ENCODE results near the gene CTSS. TPM values are rescaled to one million over a fixed set of nuclear protein-coding genes. Genes with fewer than 3 reads are reported as not detected.
"Not testable (repeated sequence)": the region's sequence is repeated elsewhere in the genome, so short reads cannot be mapped to it uniquely, and the experiment has no call there.

CTSS gene
- total and polyA plus RNA-seq, 2 experiments from 2014 or later: 1.0 to 2.5 TPM

DNA sequence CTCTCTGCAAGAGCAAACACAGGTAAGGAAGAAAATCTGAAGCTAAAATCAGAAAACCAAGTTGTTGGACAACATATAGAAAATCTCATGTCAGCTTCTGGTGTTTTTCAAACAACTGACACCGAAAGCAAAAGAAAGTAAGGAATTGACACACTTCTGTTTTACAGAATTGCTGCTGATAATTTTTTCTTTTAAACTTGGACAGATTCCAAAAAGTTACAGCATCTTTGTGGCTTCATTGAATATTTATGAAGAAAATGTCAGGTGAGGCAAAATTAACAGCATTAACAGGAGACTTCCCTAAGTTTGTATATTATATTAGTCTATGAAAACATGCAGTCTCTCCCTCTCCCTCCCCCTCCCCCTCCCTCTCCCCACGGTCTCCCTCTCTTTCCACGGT is 14.9 kb upstream of the CTSS start:
- WGBS, 2 experiments (ENCODE audit: low coverage in 1 of 2, low lambda C conversion rate in 2 of 2, missing lambda C conversion rate in 2 of 2): 89 to 97% methylated on average over 1 to 3 of the region's 3 CpGs
- Histone ChIP-seq H3K27ac (no peak overlapping the region), H3K9me3 (ENCODE audit: low read depth) (no peaks in the 10 kb centered on the region), H3K9ac (no peak overlapping the region), H3K36me3 (ENCODE audit: low read depth) (no peaks in the 10 kb centered on the region), H3K4me3 (no peak overlapping the region), H3K27me3 (replicated peaks; ENCODE audit: insufficient read depth) (no peaks in the 10 kb centered on the region), H3F3A (ENCODE audit: insufficient read depth) (no peaks in the 10 kb centered on the region), H3K4me1 (ENCODE audit: insufficient read depth) (no peaks in the 10 kb centered on the region), H4K20me1 (ENCODE audit: insufficient read depth) (no peaks in the 10 kb centered on the region), H3K79me2 (ENCODE audit: insufficient read depth) (no peaks in the 10 kb centered on the region), H3K9me2 (ENCODE audit: insufficient read depth) (no peaks in the 10 kb centered on the region), H2AFZ (no peak overlapping the region), H3K4me2 (ENCODE audit: unreplicated experiment) (no peak overlapping the region)
- TF ChIP-seq EZH2 (IDR thresholded peaks at IDR 0.05; ENCODE audit: insufficient read depth, poor library complexity, severe bottlenecking): no peak
- TF ChIP-seq EZH2phosphoT487 (IDR thresholded peaks at IDR 0.05; ENCODE audit: insufficient read depth, low read depth): no peak
- in situ Hi-C loops (cut with MboI): no loop called here
- no peak for DNase-seq

DNA sequence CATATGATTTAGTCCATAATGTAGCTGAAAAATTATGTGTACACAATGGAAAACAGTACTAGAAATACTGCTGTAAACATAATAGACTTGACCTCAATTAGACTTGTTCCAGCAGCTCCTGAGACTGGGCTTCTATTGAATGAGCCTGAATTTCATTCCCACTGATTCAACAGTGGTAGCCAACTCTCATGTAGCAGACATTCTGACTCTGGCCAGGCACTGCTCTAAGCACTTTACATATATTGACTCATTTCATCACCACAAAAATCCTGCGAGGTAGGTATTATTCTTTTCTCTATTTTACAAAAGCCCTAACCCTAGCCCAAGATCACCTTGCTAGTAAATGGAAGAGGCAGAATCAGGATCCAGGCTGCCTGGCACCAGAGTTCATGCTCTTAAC is 12.8 kb upstream of the CTSS start:
- no peak for DNase-seq
- no peaks in the 10 kb centered on the region for H3K4me1 ChIP-seq (ENCODE audit: insufficient read depth)
- TF ChIP-seq EZH2phosphoT487 (IDR thresholded peaks at IDR 0.05; ENCODE audit: insufficient read depth, low read depth) (no peak), EZH2 (IDR thresholded peaks at IDR 0.05; ENCODE audit: insufficient read depth, poor library complexity, severe bottlenecking) (no peak)
- no peaks in the 10 kb centered on the region for H3K9me3 ChIP-seq (ENCODE audit: low read depth)
- WGBS, 2 experiments (ENCODE audit: low coverage in 1 of 2, low lambda C conversion rate in 2 of 2, missing lambda C conversion rate in 2 of 2): 88 to 91% methylated on average over 1 of the region's 1 CpG
- no peaks in the 10 kb centered on the region for H3K9me2 ChIP-seq (ENCODE audit: insufficient read depth)
- no peaks in the 10 kb centered on the region for H3K27me3 ChIP-seq (replicated peaks; ENCODE audit: insufficient read depth)
- H3K36me3 ChIP-seq (ENCODE audit: low read depth): no peaks in the 10 kb centered on the region
- in situ Hi-C loops (cut with MboI): no loop called here
- no peak overlapping the region for H2AFZ ChIP-seq
- H4K20me1 ChIP-seq (ENCODE audit: insufficient read depth): no peaks in the 10 kb centered on the region
- no peaks in the 10 kb centered on the region for H3K79me2 ChIP-seq (ENCODE audit: insufficient read depth)
- no peak overlapping the region for H3K4me2 ChIP-seq (ENCODE audit: unreplicated experiment)
- H3K4me3 ChIP-seq: no peak overlapping the region
- H3K27ac ChIP-seq: no peak overlapping the region
- H3K9ac ChIP-seq: no peak overlapping the region
- no peaks in the 10 kb centered on the region for H3F3A ChIP-seq (ENCODE audit: insufficient read depth)

DNA sequence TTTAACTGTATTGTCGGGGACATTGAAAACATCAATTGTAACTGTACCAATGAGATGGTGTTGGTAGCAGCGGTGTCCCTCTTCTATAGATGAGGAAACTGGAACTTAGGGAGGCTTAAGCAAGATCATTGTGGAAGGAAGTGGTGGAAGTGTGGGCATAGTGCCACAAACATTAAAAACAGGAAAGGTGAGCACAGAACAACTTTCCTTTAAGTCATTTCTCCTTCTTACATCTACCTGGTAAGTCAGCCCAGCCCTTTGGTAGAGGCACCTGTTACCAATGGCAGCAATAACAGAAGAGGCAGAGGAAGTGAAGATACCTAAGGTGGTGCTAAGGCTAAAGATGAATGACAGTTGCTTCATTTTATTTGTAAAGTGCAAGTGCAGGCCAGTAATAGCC is 12.0 kb upstream of the CTSS start:
- Histone ChIP-seq H3K27me3 (replicated peaks; ENCODE audit: insufficient read depth) (no peaks in the 10 kb centered on the region), H2AFZ (no peak overlapping the region), H3K36me3 (ENCODE audit: low read depth) (no peaks in the 10 kb centered on the region), H3K4me2 (ENCODE audit: unreplicated experiment) (no peak overlapping the region), H3K9me2 (ENCODE audit: insufficient read depth) (no peaks in the 10 kb centered on the region), H4K20me1 (ENCODE audit: insufficient read depth) (no peaks in the 10 kb centered on the region), H3F3A (ENCODE audit: insufficient read depth) (no peaks in the 10 kb centered on the region), H3K4me3 (no peak overlapping the region), H3K4me1 (ENCODE audit: insufficient read depth) (peaks cover under 1% of the 10 kb centered on the region; the same call in 1 of the 2 replicates), H3K27ac (no peak overlapping the region), H3K9me3 (ENCODE audit: low read depth) (no peaks in the 10 kb centered on the region), H3K79me2 (ENCODE audit: insufficient read depth) (no peaks in the 10 kb centered on the region), H3K9ac (no peak overlapping the region)
- WGBS, 2 experiments (ENCODE audit: low coverage in 1 of 2, low lambda C conversion rate in 2 of 2, missing lambda C conversion rate in 2 of 2): 98% methylated on average over 2 of the region's 2 CpGs
- DNase-seq: no peak
- TF ChIP-seq EZH2 (IDR thresholded peaks at IDR 0.05; ENCODE audit: insufficient read depth, poor library complexity, severe bottlenecking): no peak
- no peak for TF ChIP-seq EZH2phosphoT487 (IDR thresholded peaks at IDR 0.05; ENCODE audit: insufficient read depth, low read depth)
- in situ Hi-C loops (cut with MboI): no loop called here

DNA sequence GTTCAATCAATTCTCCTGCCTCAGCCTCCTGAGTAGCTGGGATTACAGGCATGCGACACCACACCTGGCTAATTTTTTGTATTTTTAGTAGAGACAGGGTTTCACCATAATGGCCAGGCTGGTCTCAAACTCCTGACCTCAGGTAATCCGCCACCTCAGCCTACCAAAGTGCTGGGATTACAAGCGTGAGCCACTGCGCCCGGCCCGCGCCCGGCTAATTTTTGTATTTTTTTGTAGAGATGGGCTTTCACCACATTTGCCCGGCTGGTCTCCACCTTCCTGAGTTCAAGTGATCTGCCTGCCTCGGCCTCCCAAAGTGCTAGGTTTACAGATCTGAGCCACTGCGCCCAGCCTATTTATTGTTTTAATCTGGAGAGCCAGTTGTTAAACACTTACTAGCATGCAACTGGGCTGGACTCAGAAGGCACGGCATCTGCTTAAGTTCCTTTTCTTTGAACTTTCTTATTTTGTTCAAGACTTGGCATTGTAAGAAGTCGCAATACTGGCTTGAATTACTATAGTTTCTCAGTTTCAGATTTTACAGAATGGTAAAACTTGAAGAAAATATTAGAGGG is 10.4 kb upstream of the CTSS start:
- H3F3A ChIP-seq (ENCODE audit: insufficient read depth); H3K9ac ChIP-seq; H3K79me2 ChIP-seq (ENCODE audit: insufficient read depth); H3K36me3 ChIP-seq (ENCODE audit: low read depth); H3K4me3 ChIP-seq; H3K9me3 ChIP-seq (ENCODE audit: low read depth); in situ Hi-C loops (cut with MboI); H3K4me1 ChIP-seq (ENCODE audit: insufficient read depth); H4K20me1 ChIP-seq (ENCODE audit: insufficient read depth); H3K9me2 ChIP-seq (ENCODE audit: insufficient read depth); H3K27ac ChIP-seq; H3K27me3 ChIP-seq (replicated peaks; ENCODE audit: insufficient read depth); H3K4me2 ChIP-seq (ENCODE audit: unreplicated experiment); DNase-seq: not testable (repeated sequence)
- 0 out of 2 replicates have a peak overlapping the region, but pooled peaks have one; percentile 36 for H2AFZ ChIP-seq
- 69 to 71% methylated on average over 13 of the region's 13 CpGs for WGBS, 2 experiments (ENCODE audit: low coverage in 1 of 2, low lambda C conversion rate in 2 of 2, missing lambda C conversion rate in 2 of 2)

DNA sequence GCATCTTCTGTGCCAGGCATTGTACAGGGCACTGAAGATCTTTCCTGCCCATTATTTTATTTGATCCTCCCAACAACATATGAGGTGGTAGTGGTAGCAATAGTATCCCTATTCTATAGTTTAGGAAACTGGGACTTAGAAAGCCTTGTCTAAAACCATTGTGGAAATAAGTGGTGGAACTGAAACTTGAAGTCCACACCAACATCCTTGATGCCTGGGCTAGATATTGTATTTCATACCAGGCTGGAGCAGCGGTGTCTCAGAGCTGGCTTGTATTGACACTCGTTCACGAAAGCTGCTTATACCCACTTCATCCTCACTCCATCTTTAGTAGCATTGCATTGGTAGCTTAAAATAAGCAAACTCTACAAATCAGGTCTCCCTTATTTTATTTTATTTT is 9.7 kb upstream of the CTSS start:
- Histone ChIP-seq H3K27ac (no peak overlapping the region), H3K9me3 (ENCODE audit: low read depth) (no peaks in the 10 kb centered on the region), H3K4me3 (no peak overlapping the region), H3K27me3 (replicated peaks; ENCODE audit: insufficient read depth) (no peaks in the 10 kb centered on the region), H3K9me2 (ENCODE audit: insufficient read depth) (no peaks in the 10 kb centered on the region), H3K79me2 (ENCODE audit: insufficient read depth) (no peaks in the 10 kb centered on the region), H4K20me1 (ENCODE audit: insufficient read depth) (no peaks in the 10 kb centered on the region), H2AFZ (no peak overlapping the region), H3K36me3 (ENCODE audit: low read depth) (no peaks in the 10 kb centered on the region), H3K4me1 (ENCODE audit: insufficient read depth) (peaks cover 3% of the 10 kb centered on the region; the same call in 1 of the 2 replicates), H3K9ac (no peak overlapping the region), H3K4me2 (ENCODE audit: unreplicated experiment) (no peak overlapping the region), H3F3A (ENCODE audit: insufficient read depth) (no peaks in the 10 kb centered on the region)
- TF ChIP-seq EZH2 (IDR thresholded peaks at IDR 0.05; ENCODE audit: insufficient read depth, poor library complexity, severe bottlenecking) (no peak), EZH2phosphoT487 (IDR thresholded peaks at IDR 0.05; ENCODE audit: insufficient read depth, low read depth) (no peak)
- in situ Hi-C loops (cut with MboI): no loop called here
- DNase-seq: no peak
- WGBS, 2 experiments (ENCODE audit: low coverage in 1 of 2, low lambda C conversion rate in 2 of 2, missing lambda C conversion rate in 2 of 2): 89 to 92% methylated on average over 3 of the region's 3 CpGs
